SU-DHL-6 (cell line): ENCODE results near the gene PTPRQ.
A peak's percentile ranks its signal among the peaks of the same experiment; 100 is the strongest.

ENCODE experiments used
- H2AFZ ChIP-seq: fragments of 200-600 bp; sonication (generic); 2 replicates; pipeline ENCODE4 v1.6.1; 2014; ENCODE audit warnings: low read depth, mild to moderate bottlenecking, moderate library complexity, mixed read lengths, antibody characterized with exemption, low read length; ENCODE audit not compliant: severe bottlenecking
- H3F3A ChIP-seq: fragments of 200-600 bp; shearing (Covaris generic); 2 replicates; pipeline ENCODE4 v1.6.0; 2016; ENCODE audit warnings: antibody characterized with exemption, mild to moderate bottlenecking; ENCODE audit not compliant: insufficient read depth
- H3K27ac ChIP-seq: fragments of 200-600 bp; sonication (generic); 2 replicates; pipeline ENCODE4 v1.5.1; 2016; ENCODE audit warnings: low read depth, mild to moderate bottlenecking, low read length, moderate library complexity, mixed read lengths
- H3K27me3 ChIP-seq: fragments of 200-600 bp; sonication (generic), shearing (Covaris generic); 2 replicates; pipeline ENCODE4 v1.6.0; 2014; ENCODE audit warnings: mild to moderate bottlenecking, low read length
- H3K36me3 ChIP-seq: fragments of 200-600 bp; sonication (generic); 2 replicates; pipeline ENCODE4 v1.6.1; 2014; ENCODE audit warnings: mild to moderate bottlenecking, low read length, mixed read lengths
- H3K4me2 ChIP-seq: fragments of 300-600, 200-600 bp; shearing (Covaris generic), sonication (generic); 2 replicates; pipeline ENCODE4 v1.6.0; 2014; ENCODE audit warnings: low read length, low read depth, mild to moderate bottlenecking; ENCODE audit not compliant: poor library complexity, severe bottlenecking
- H3K4me3 ChIP-seq: fragments of 200-600 bp; sonication (generic); 2 replicates; pipeline ENCODE4 v1.5.1; 2014; ENCODE audit warnings: antibody characterized with exemption, low read length, mild to moderate bottlenecking, mixed read lengths; ENCODE audit not compliant: insufficient read depth, poor library complexity, severe bottlenecking
- H3K79me2 ChIP-seq: fragments of 200-600 bp; sonication (generic); 2 replicates; pipeline ENCODE4 v1.6.1; 2014; ENCODE audit warnings: mild to moderate bottlenecking, low read length, moderate library complexity; ENCODE audit not compliant: insufficient read depth
- H3K9ac ChIP-seq: fragments of 200-600 bp; sonication (generic); 2 replicates; pipeline ENCODE4 v1.7.0; 2014; ENCODE audit warnings: mild to moderate bottlenecking, low read length
- H3K9me2 ChIP-seq: fragments of 200-600 bp; sonication (generic); replicated peaks from 2 replicates; pipeline ENCODE4 v1.6.1; 2014; ENCODE audit warnings: low read length; ENCODE audit not compliant: insufficient read depth
- H3K9me3 ChIP-seq: fragments of 200-600 bp; sonication (generic); 2 replicates; pipeline ENCODE4 v1.6.1; 2014; ENCODE audit warnings: low read length, mixed read lengths; ENCODE audit not compliant: insufficient read depth
- H4K20me1 ChIP-seq: fragments of 200-600 bp; sonication (generic); 2 replicates; pipeline ENCODE4 v1.6.1; 2014; ENCODE audit warnings: low read depth, mild to moderate bottlenecking, antibody characterized with exemption, low read length, moderate library complexity, mixed read lengths
- CTCF ChIP-seq: fragments of 200-600 bp; sonication (generic); IDR thresholded peaks from one replicate; pipeline ENCODE4 v1.5.1; 2017; ENCODE audit warnings: antibody characterized with exemption, mild to moderate bottlenecking, low read length, moderate library complexity; ENCODE audit not compliant: insufficient read depth, poor library complexity, severe bottlenecking
- EZH2phosphoT487 ChIP-seq: fragments of 200-600 bp; sonication (generic), shearing (Covaris generic); conservative IDR thresholded peaks from 2 replicates; pipeline ENCODE4 v1.6.1; 2018; ENCODE audit warnings: mild to moderate bottlenecking, antibody characterized with exemption, low read length, moderate library complexity, mixed read lengths

Gene PTPRQ

GRCh38 chr12:80627782-80628181 lies 183.7 kb downstream of the PTPRQ start:
- no peak overlapping the region for H3K4me3 ChIP-seq
- TF ChIP-seq EZH2phosphoT487 (no peak), CTCF (no peak)
- no peak overlapping the region for H3K4me2 ChIP-seq
- no peaks in the 10 kb centered on the region for H3F3A ChIP-seq
- H3K36me3 ChIP-seq = no peaks in the 10 kb centered on the region
- no peak overlapping the region for H2AFZ ChIP-seq
- H3K9me2 ChIP-seq = no peaks in the 10 kb centered on the region
- H4K20me1 ChIP-seq = no peaks in the 10 kb centered on the region
- no peaks in the 10 kb centered on the region for H3K79me2 ChIP-seq
- H3K27me3 ChIP-seq = no peaks in the 10 kb centered on the region
- no peaks in the 10 kb centered on the region for H3K9me3 ChIP-seq
- no peak overlapping the region for H3K27ac ChIP-seq
- no peak overlapping the region for H3K9ac ChIP-seq

- no peak overlapping the region for H3K9ac ChIP-seq
- no peak overlapping the region for H2AFZ ChIP-seq
- H3K4me2 ChIP-seq = no peak overlapping the region
Observed at GRCh38 chr12:80632835-80633234, 188.8 kb downstream of the PTPRQ start.

GRCh38 chr12:80634903-80635302 lies 190.9 kb downstream of the PTPRQ start:
- Histone ChIP-seq H2AFZ (no peak overlapping the region), H3K36me3 (no peaks in the 10 kb centered on the region), H3K27me3 (no peaks in the 10 kb centered on the region), H4K20me1 (no peaks in the 10 kb centered on the region), H3K79me2 (no peaks in the 10 kb centered on the region), H3F3A (no peaks in the 10 kb centered on the region), H3K4me3 (no peak overlapping the region), H3K27ac (no peak overlapping the region), H3K4me2 (no peak overlapping the region), H3K9me3 (no peaks in the 10 kb centered on the region), H3K9ac (no peak overlapping the region), H3K9me2 (no peaks in the 10 kb centered on the region)
- TF ChIP-seq CTCF (no peak), EZH2phosphoT487 (no peak)

More at GRCh38 chr12:80632835-80633234, 188.8 kb downstream of the PTPRQ start:
- no peaks in the 10 kb centered on the region for H4K20me1 ChIP-seq
- H3K27me3 ChIP-seq = no peaks in the 10 kb centered on the region
- H3K27ac ChIP-seq = no peak overlapping the region
- H3K36me3 ChIP-seq = no peaks in the 10 kb centered on the region
- H3K9me2 ChIP-seq = no peaks in the 10 kb centered on the region
- H3K9me3 ChIP-seq = no peaks in the 10 kb centered on the region
- H3K4me3 ChIP-seq = no peak overlapping the region
- H3K79me2 ChIP-seq = no peaks in the 10 kb centered on the region
- H3F3A ChIP-seq = no peaks in the 10 kb centered on the region
- TF ChIP-seq CTCF (peak; percentile 41), EZH2phosphoT487 (no peak)
